ENCODE measurements around the gene PPM1B.
"Not testable (repeated sequence)": the region's sequence is repeated elsewhere in the genome, so short reads cannot be mapped to it uniquely, and the experiment has no call there.

The PPM1B gene
- 16.1 to 23.8 (median 17.6) reads per million in 4 donors for total RNA-seq

- DNase-seq: peak in 4 of 5 donors; percentile 99 to 100 (median 100)
Measured at GRCh38 chr2:44168681-44169154, at the start of gene PPM1B. Gene PPM1B, plus strand, starts transcription at chr2:44168875. Its CDS starts 32,325 bp downstream, at chr2:44201200.

GRCh38 chr2:44119878-44120277 is 48.8 kb upstream of the PPM1B start:
- no peak for DNase-seq

- peak in 1 of 5 donors; percentile 65 for DNase-seq
Measured at GRCh38 chr2:44120428-44120827, 48.2 kb upstream of the PPM1B start.

GRCh38 chr2:44121899-44122298 is 46.8 kb upstream of the PPM1B start:
- no peak for DNase-seq

- no peak for DNase-seq
Measured at GRCh38 chr2:44124500-44124899, 44.2 kb upstream of the PPM1B start.

- DNase-seq: no peak
Measured at GRCh38 chr2:44126106-44126797, 42.4 kb upstream of the PPM1B start.

GRCh38 chr2:44130441-44130840 is 38.2 kb upstream of the PPM1B start:
- no peak for DNase-seq

GRCh38 chr2:44131177-44131576 is 37.5 kb upstream of the PPM1B start:
- no peak for DNase-seq

GRCh38 chr2:44133602-44134001 is 35.1 kb upstream of the PPM1B start:
- DNase-seq: not testable (repeated sequence)

- DNase-seq: no peak
Measured at GRCh38 chr2:44134848-44135247, 33.8 kb upstream of the PPM1B start.

- DNase-seq: no peak
Measured at GRCh38 chr2:44135296-44135695, 33.4 kb upstream of the PPM1B start.

- no peak for DNase-seq
Measured at GRCh38 chr2:44135771-44136170, 32.9 kb upstream of the PPM1B start.

GRCh38 chr2:44136252-44136651 is 32.4 kb upstream of the PPM1B start:
- DNase-seq: no peak

- DNase-seq: no peak
Measured at GRCh38 chr2:44137048-44137447, 31.6 kb upstream of the PPM1B start.

GRCh38 chr2:44137872-44138551 is 30.7 kb upstream of the PPM1B start:
- no peak for DNase-seq

GRCh38 chr2:44139741-44140140 is 28.9 kb upstream of the PPM1B start:
- DNase-seq: no peak

GRCh38 chr2:44142306-44142705 is 26.4 kb upstream of the PPM1B start:
- DNase-seq: no peak

GRCh38 chr2:44143701-44144100 is 25.0 kb upstream of the PPM1B start:
- DNase-seq: no peak

- DNase-seq: no peak
Measured at GRCh38 chr2:44148999-44149398, 19.7 kb upstream of the PPM1B start.

- DNase-seq: no peak
Measured at GRCh38 chr2:44150473-44150872, 18.2 kb upstream of the PPM1B start.

- no peak for DNase-seq
Measured at GRCh38 chr2:44152865-44153669, 15.6 kb upstream of the PPM1B start.

GRCh38 chr2:44155666-44156446 is 12.8 kb upstream of the PPM1B start:
- DNase-seq: no peak

GRCh38 chr2:44163777-44164176 is 4.9 kb upstream of the PPM1B start:
- no peak for DNase-seq

Data from T-helper 1 cell (primary cell).